NCI-H2081 treated with DMSO at 0.1 percent for 48 hours (cell line): ENCODE measurements around the gene TRIM56.
"Not testable (repeated sequence)": the region's sequence is repeated elsewhere in the genome, so short reads cannot be mapped to it uniquely, and the experiment has no call there.

ENCODE experiments used
- DNase-seq: peaks from one replicate; lab custom pipeline; 2025; lab: John Stamatoyannopoulos, UW

TRIM56 gene

GRCh38 chr7:101092266-101092905, 7.1 kb downstream of the TRIM56 start:
- DNase-seq = not testable (repeated sequence)

GRCh38 chr7:101093906-101094305, 8.6 kb downstream of the TRIM56 start:
- DNase-seq = no peak

- no peak for DNase-seq
These were observed 9.1 kb downstream of the TRIM56 start for GRCh38 chr7:101094376-101094775.

GRCh38 chr7:101094791-101095375, 9.6 kb downstream of the TRIM56 start:
- no peak for DNase-seq

GRCh38 chr7:101096331-101096956, 11.2 kb downstream of the TRIM56 start:
- DNase-seq = no peak

GRCh38 chr7:101096957-101097347, 11.7 kb downstream of the TRIM56 start:
- DNase-seq = no peak

GRCh38 chr7:101097561-101097960, 12.3 kb downstream of the TRIM56 start:
- DNase-seq = no peak

- no peak for DNase-seq
These were observed 14.9 kb downstream of the TRIM56 start for GRCh38 chr7:101099969-101100781.

GRCh38 chr7:101100858-101101847, 15.9 kb downstream of the TRIM56 start:
- no peak for DNase-seq

GRCh38 chr7:101102026-101102425, 16.7 kb downstream of the TRIM56 start:
- DNase-seq = no peak

- DNase-seq = not testable (repeated sequence)
These were observed 18.4 kb downstream of the TRIM56 start for GRCh38 chr7:101103701-101104100.

- DNase-seq = no peak
These were observed 19.0 kb downstream of the TRIM56 start for GRCh38 chr7:101104193-101104713.

- DNase-seq = no peak
These were observed 19.5 kb downstream of the TRIM56 start for GRCh38 chr7:101104799-101105198.

- DNase-seq = not testable (repeated sequence)
These were observed 20.0 kb downstream of the TRIM56 start for GRCh38 chr7:101105248-101105647.

GRCh38 chr7:101106386-101106785, 21.1 kb downstream of the TRIM56 start:
- DNase-seq = no peak

- no peak for DNase-seq
These were observed 23.1 kb downstream of the TRIM56 start for GRCh38 chr7:101108330-101108857.

- DNase-seq = no peak
These were observed 23.7 kb downstream of the TRIM56 start for GRCh38 chr7:101108961-101109360.

- DNase-seq = no peak
These were observed 24.1 kb downstream of the TRIM56 start for GRCh38 chr7:101109368-101109767.

GRCh38 chr7:101111261-101111660, 26.0 kb downstream of the TRIM56 start:
- DNase-seq = no peak

GRCh38 chr7:101112233-101112632, 27.0 kb downstream of the TRIM56 start:
- no peak for DNase-seq

- not testable (repeated sequence) for DNase-seq
These were observed 27.9 kb downstream of the TRIM56 start for GRCh38 chr7:101113140-101113539.
